Fibroblast of lung (primary cell): Measurements from ENCODE around the gene MSH3.

Experiments used
- CTCF ChIP-seq, 2 donors: IDR thresholded peaks in 1 of 2; conservative IDR thresholded peaks in 1 of 2; 1 replicate in 1 of 2; 2 replicates in 1 of 2; pipeline ENCODE4 v1.5.1; 2011 to 2012; ENCODE audit warnings: low read length in 2 of 2, control low read depth in 1 of 2, inconsistent platforms in 1 of 2, low read depth in 1 of 2, mild to moderate bottlenecking in 1 of 2
- EZH2 ChIP-seq: IDR thresholded peaks from 2 replicates; pipeline ENCODE4 v1.5.1; 2012; ENCODE audit warnings: low read length, control low read depth, mild to moderate bottlenecking; ENCODE audit errors: missing control alignments

DNA sequence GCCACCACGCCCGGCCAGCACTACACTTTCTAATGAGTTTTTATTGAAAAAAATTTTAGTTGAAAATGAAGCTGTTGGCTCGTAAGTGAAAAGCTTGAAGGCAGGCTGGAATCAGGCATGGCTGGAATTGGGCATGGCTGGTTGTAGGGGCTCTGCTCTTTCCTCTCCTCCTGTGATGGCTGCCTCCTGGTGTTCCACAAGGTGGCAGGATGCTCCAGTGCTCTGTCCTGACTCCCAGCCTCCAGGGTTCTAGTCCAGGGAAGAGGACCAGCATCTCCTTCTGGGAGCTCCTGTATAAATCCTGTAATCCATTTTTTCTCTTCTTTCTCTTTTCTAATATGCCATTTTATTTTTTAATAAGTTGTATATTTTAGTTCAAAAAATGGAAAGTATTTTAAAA, 57.5 kb downstream of the MSH3 start:
- TF ChIP-seq EZH2 (no peak), CTCF (conservative IDR thresholded peaks at IDR 0.05 in 1 of 2, IDR thresholded peaks at IDR 0.05 in 1 of 2; ENCODE audit: low read depth in 1 of 2, low read length in 2 of 2) (peak; percentile 35 to 58)
